ENCODE data around the gene GJA3. TPM values are rescaled to one million over a fixed set of nuclear protein-coding genes. Genes with fewer than 3 reads are reported as not detected.

The GJA3 gene
- total RNA-seq, 1 donor from 2014 or later: 0.05 TPM

DNA sequence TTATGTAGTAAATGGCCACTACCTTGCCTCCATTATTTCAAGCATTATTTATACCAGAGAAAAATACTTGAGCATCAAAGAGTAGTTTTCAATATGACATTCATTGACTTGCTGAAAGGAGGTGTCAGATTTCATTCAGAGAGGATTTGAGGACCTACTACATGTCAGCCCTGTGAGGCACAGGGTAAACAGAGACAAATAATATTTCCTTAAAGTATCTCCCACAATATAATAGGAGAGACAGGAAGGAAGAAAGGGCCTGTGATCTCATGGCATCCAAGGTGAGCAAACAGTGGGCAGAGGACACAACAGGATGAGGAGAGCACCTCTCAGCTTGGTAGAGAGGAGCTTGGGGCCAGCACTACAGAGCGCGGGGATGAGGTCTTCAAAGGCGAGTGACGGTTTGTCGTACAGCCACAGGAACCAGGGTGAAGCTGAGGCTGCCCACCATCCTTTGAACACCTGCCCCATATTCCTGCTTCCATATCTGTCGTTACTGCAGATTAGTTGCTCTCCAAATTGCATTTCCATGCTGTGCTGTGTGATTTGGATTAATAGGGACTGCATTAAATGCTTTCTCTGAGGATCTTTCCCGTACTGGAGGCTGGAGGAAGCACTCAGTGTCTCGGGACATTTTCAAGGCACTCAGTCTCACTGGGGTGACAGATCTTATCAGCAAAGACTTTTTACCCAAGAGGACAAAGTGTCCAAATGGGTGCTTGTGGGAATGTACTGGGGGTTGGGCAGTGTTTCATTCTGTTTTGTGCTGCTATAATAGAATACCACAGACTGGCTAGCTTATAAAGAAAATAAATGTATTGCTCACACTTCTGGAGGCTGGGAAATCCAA, 59.2 kb downstream of the GJA3 start:
- intact Hi-C loops (cut with micrococcal nuclease): no loop called here

DNA sequence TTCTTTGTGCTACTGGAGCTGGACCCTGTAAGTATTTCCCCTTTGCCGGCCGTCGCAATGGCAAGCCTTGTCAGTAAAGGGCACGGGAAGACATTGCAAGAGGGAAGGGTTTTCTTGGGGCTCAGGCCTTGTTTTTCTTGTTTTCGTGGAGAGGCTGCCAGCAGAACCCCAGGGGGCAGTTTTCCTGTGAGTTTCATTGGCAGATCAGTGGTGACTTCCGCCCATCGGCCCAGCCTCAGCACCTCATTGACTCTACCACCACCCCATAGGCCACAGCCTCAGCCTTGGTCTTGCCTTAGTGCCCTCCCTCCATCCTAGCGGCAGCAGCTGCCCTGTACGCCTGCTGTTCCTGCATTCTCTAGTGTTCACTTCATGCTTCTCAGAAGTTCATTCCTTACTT, 61.5 kb downstream of the GJA3 start:
- intact Hi-C loops (cut with micrococcal nuclease): no loop called here

DNA sequence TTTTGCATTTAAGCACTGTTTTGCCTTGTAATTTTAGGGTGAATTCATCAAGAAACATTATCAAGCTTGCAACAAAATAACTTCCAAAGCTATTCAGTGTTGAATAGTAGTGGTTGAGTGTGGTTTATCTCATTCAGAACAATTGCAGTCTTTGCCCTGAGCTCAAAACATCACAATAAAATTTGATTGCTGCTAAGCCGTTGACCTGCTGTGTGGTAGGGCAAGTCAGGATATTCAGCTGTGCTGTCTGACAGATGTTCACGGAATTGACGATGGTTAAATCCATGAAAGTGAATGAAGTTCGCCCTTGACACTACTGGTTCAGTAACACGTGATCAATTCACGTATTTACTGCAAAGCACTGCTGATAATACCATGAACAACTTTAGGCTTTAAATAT, 66.9 kb downstream of the GJA3 start:
- intact Hi-C loops (cut with micrococcal nuclease): no loop called here

DNA sequence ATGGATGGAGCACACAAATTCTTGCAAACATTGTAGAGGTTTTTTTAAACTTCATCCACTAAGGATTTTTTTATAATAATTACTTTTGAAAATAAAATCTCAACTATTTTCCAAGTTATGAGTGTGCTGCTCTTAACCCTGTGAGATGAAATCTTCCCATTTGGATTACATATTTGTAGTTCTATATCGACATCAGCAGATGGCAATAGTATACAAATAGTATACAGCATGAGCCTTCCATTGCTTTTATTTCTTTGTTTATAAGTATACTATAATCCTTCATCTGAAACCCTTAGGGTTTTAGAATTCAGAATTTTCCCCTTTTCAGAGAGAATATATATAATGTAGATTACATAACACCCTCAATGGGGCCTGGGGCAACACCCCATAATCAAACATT, 70.5 kb downstream of the GJA3 start:
- intact Hi-C loops (cut with micrococcal nuclease): loop anchor here (1.0 to 2.0 kb wide), 2 partner anchors 28 to 73 kb away; no protein-coding TSS in a partner anchor

Other genes with a start within 250 kb of the GJA3 start
- 48.2 and 58.8 TPM in 2 replicates for gene ZMYM2, start 202.3 kb downstream of the GJA3 start, total RNA-seq
- gene GJB2, start 31.9 kb upstream of the GJA3 start, total RNA-seq: 3.9 and 4.9 TPM in 2 replicates
- gene GJB6, start 71.3 kb upstream of the GJA3 start, total RNA-seq: 0.96 and 1.3 TPM in 2 replicates

Measured in T-helper 1 cell treated with Interleukin-12 subunit alpha and Interleukin-12 subunit beta and Interleukin-4 antibody, amounts not matched to agents 30 ng/mL and 1 ng/mL, for 36 hours (primary cell).